Testis (tissue), 2 donors: ENCODE results near the gene DCUN1D5.

ENCODE experiments used
- POLR2A ChIP-seq: fragments of 450-650 bp; IDR thresholded peaks from one replicate; pipeline ENCODE4 v1.6.1; 2017; ENCODE audit warnings: antibody characterized with exemption, mild to moderate bottlenecking, moderate library complexity
- TF ChIP-seq, protein P1 (sequence below), 3 experiments: fragments of 450-650 bp in 2 of 3; fragments of 200-600 bp in 1 of 3; sonication (generic) in 1 of 3; IDR thresholded peaks; one replicate each; pipeline ENCODE4 v1.5.1; 2016 to 2019; ENCODE audit warnings: antibody characterized with exemption in 3 of 3, mild to moderate bottlenecking in 2 of 3, moderate library complexity in 1 of 3

DNA sequence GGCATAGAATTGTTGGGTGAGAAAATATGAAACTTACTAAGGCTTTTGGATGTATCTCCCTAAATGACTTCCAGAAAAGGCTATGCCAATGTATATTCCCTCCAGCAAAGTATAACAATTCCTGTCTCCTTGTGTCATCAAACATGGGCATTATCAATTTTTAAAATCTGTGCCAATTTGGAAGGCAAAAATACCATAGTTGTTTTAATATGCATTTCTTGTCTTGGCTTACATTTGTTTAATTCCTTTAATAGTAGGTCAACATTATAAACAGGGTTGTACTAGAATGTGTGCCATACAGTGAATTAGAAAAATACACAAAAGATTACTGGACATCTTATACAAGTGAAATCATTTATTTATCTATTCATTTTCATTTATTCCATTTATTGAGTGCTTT, 41.6 kb downstream of the DCUN1D5 start:
- TF ChIP-seq, protein P1, sequence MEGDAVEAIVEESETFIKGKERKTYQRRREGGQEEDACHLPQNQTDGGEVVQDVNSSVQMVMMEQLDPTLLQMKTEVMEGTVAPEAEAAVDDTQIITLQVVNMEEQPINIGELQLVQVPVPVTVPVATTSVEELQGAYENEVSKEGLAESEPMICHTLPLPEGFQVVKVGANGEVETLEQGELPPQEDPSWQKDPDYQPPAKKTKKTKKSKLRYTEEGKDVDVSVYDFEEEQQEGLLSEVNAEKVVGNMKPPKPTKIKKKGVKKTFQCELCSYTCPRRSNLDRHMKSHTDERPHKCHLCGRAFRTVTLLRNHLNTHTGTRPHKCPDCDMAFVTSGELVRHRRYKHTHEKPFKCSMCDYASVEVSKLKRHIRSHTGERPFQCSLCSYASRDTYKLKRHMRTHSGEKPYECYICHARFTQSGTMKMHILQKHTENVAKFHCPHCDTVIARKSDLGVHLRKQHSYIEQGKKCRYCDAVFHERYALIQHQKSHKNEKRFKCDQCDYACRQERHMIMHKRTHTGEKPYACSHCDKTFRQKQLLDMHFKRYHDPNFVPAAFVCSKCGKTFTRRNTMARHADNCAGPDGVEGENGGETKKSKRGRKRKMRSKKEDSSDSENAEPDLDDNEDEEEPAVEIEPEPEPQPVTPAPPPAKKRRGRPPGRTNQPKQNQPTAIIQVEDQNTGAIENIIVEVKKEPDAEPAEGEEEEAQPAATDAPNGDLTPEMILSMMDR (IDR thresholded peaks at IDR 0.05), result no peak
- TF ChIP-seq POLR2A, result no peak
